HEK293 (cell line): ENCODE results near the gene P2RY11.

ENCODE experiments used
- CTCF ChIA-PET: fragments of 350-600 bp; formaldehyde crosslinking; extraction: SDS; loops from one replicate; lab custom pipeline; 2021; ENCODE audit warnings: antibody characterized with exemption; lab: Yijun Ruan, JAX
- POLR2A ChIA-PET: fragments of 300-600 bp; formaldehyde crosslinking; extraction: SDS; loops from one replicate; lab custom pipeline; 2020; ENCODE audit warnings: antibody characterized with exemption, inconsistent platforms; lab: Yijun Ruan, JAX
- H3K27ac ChIP-seq: fragments of 200-500 bp; sonication (Bioruptor generic); 2 replicates; pipeline ENCODE4 v1.5.1; 2014; ENCODE audit warnings: low read depth, low read length, control low read depth, inconsistent platforms; ENCODE audit errors: extremely low read depth
- H3K36me3 ChIP-seq, 2 experiments: fragments of 200-500 bp in 1 of 2; sonication (Bioruptor generic) in 1 of 2; 1 replicate in 1 of 2; 2 replicates in 1 of 2; pipeline ENCODE4 v1.5.1; 2014 to 2017; ENCODE audit warnings: inconsistent platforms in 2 of 2, low read length in 2 of 2; ENCODE audit not compliant: control insufficient read depth in 2 of 2, insufficient read depth in 1 of 2
- H3K4me1 ChIP-seq: fragments of 200-500 bp; sonication (Bioruptor generic); 2 replicates; pipeline ENCODE4 v1.5.1; 2014; ENCODE audit warnings: mild to moderate bottlenecking, low read length, inconsistent platforms; ENCODE audit not compliant: control insufficient read depth, insufficient read depth
- H3K4me3 ChIP-seq: 2 replicates; pipeline ENCODE4 v1.5.1; 2011; ENCODE audit warnings: low read depth, mild to moderate bottlenecking, control low read depth, low read length, moderate library complexity
- H3K9me3 ChIP-seq: fragments of 200-500 bp; sonication (Bioruptor generic); 2 replicates; pipeline ENCODE4 v1.5.1; 2014; ENCODE audit warnings: low read depth, low read length, inconsistent platforms; ENCODE audit not compliant: control insufficient read depth, insufficient read depth
- BCL11B ChIP-seq: fragments of 450-650 bp; formaldehyde crosslinking; IDR thresholded peaks from 2 replicates; pipeline ENCODE4 v1.5.1; 2016; ENCODE audit warnings: low read depth, missing biosample characterization, missing genetic modification characterization
- GLI2 ChIP-seq: fragments of 450-650 bp; formaldehyde crosslinking; IDR thresholded peaks from 2 replicates; pipeline ENCODE4; 2017; ENCODE audit warnings: missing biosample characterization, missing genetic modification characterization, low read depth, borderline replicate concordance
- GLI4 ChIP-seq: fragments of 450-650 bp; formaldehyde crosslinking; IDR thresholded peaks from 2 replicates; pipeline ENCODE4 v1.5.1; 2016; ENCODE audit warnings: missing biosample characterization, missing genetic modification characterization
- HOXC10 ChIP-seq: sonication (generic); formaldehyde crosslinking; IDR thresholded peaks from 2 replicates; pipeline ENCODE4 v1.8.1; 2023; ENCODE audit warnings: mild to moderate bottlenecking, missing genetic modification reagents
- SP2 ChIP-seq: fragments of 450-650 bp; formaldehyde crosslinking; IDR thresholded peaks from 2 replicates; pipeline ENCODE4 v1.5.1; 2016; ENCODE audit warnings: missing biosample characterization, missing genetic modification characterization
- ZBTB8A ChIP-seq: fragments of 450-650 bp; formaldehyde crosslinking; IDR thresholded peaks from 2 replicates; pipeline ENCODE4 v1.5.1; 2016; ENCODE audit warnings: missing biosample characterization, missing genetic modification characterization
- ZFHX2 ChIP-seq: fragments of 450-650 bp; formaldehyde crosslinking; conservative IDR thresholded peaks from 2 replicates; pipeline ENCODE4 v1.5.1; 2016; ENCODE audit warnings: missing biosample characterization, missing genetic modification characterization
- ZNF121 ChIP-seq: fragments of 450-650 bp; formaldehyde crosslinking; IDR thresholded peaks from 2 replicates; pipeline ENCODE4 v1.5.1; 2016; ENCODE audit warnings: missing biosample characterization, missing genetic modification characterization
- ZNF133 ChIP-seq: fragments of 450-650 bp; formaldehyde crosslinking; IDR thresholded peaks from 2 replicates; pipeline ENCODE4 v1.5.1; 2016; ENCODE audit warnings: missing biosample characterization, missing genetic modification characterization
- ZNF175 ChIP-seq: fragments of 450-650 bp; formaldehyde crosslinking; IDR thresholded peaks from 2 replicates; pipeline ENCODE4 v1.5.1; 2016; ENCODE audit warnings: missing biosample characterization, missing genetic modification characterization
- ZNF2 ChIP-seq: fragments of 450-650 bp; formaldehyde crosslinking; IDR thresholded peaks from 2 replicates; pipeline ENCODE4 v1.5.1; 2016; ENCODE audit warnings: missing biosample characterization, missing genetic modification characterization
- ZNF274 ChIP-seq, 2 experiments: fragments of 200-500 bp in 1 of 2; fragments of 450-650 bp in 1 of 2; sonication (Bioruptor generic) in 1 of 2; formaldehyde crosslinking in 1 of 2; IDR thresholded peaks; 2 replicates each; pipeline versions ENCODE4 v1.5.1 to v1.6.1; 2014 to 2016; ENCODE audit warnings: borderline replicate concordance in 1 of 2, inconsistent platforms in 1 of 2, low read length in 1 of 2, missing biosample characterization in 1 of 2, missing genetic modification characterization in 1 of 2
- ZNF341 ChIP-seq: fragments of 450-650 bp; formaldehyde crosslinking; IDR thresholded peaks from 2 replicates; pipeline ENCODE4; 2016; ENCODE audit warnings: low read depth, missing biosample characterization, missing genetic modification characterization
- ZNF510 ChIP-seq: fragments of 450-650 bp; formaldehyde crosslinking; IDR thresholded peaks from 2 replicates; pipeline ENCODE4 v1.5.1; 2018; ENCODE audit warnings: mild to moderate bottlenecking, missing genetic modification characterization, missing biosample characterization; ENCODE audit not compliant: insufficient replicate concordance
- ZNF561 ChIP-seq: fragments of 450-650 bp; IDR thresholded peaks from 2 replicates; pipeline ENCODE4 v1.5.1; 2018; ENCODE audit warnings: missing biosample characterization, missing genetic modification characterization, borderline replicate concordance
- ZNF623 ChIP-seq: fragments of 450-650 bp; formaldehyde crosslinking; IDR thresholded peaks from 2 replicates; pipeline ENCODE4 v1.5.1; 2016; ENCODE audit warnings: missing biosample characterization, missing genetic modification characterization
- ZNF629 ChIP-seq: fragments of 450-650 bp; formaldehyde crosslinking; IDR thresholded peaks from 2 replicates; pipeline ENCODE4 v1.5.1; 2017; ENCODE audit warnings: missing biosample characterization, missing genetic modification characterization
- ZNF677 ChIP-seq: fragments of 450-650 bp; IDR thresholded peaks from 2 replicates; pipeline ENCODE4 v1.5.0; 2018; ENCODE audit warnings: missing biosample characterization, mild to moderate bottlenecking, missing genetic modification characterization, moderate library complexity
- ZNF76 ChIP-seq: fragments of 450-650 bp; formaldehyde crosslinking; IDR thresholded peaks from 2 replicates; pipeline ENCODE4; 2016; ENCODE audit warnings: low read depth, missing biosample characterization, missing genetic modification characterization, borderline replicate concordance
- ZNF785 ChIP-seq: fragments of 450-650 bp; formaldehyde crosslinking; IDR thresholded peaks from 2 replicates; pipeline ENCODE4 v1.5.1; 2016; ENCODE audit warnings: missing biosample characterization, missing genetic modification characterization
- TF ChIP-seq, protein P1 (sequence below): fragments of 450-650 bp; formaldehyde crosslinking; IDR thresholded peaks from 2 replicates; pipeline ENCODE4 v1.5.1; 2016; ENCODE audit warnings: missing biosample characterization, missing genetic modification characterization
- TF ChIP-seq, protein P2 (sequence below): fragments of 450-650 bp; formaldehyde crosslinking; conservative IDR thresholded peaks from 2 replicates; pipeline ENCODE4 v1.5.1; 2016; ENCODE audit warnings: low read depth, missing biosample characterization, missing genetic modification characterization
- TF ChIP-seq, protein P3 (sequence below): fragments of 450-650 bp; formaldehyde crosslinking; IDR thresholded peaks from 2 replicates; pipeline ENCODE4 v1.5.1; 2016; ENCODE audit warnings: missing biosample characterization, missing genetic modification characterization
- TF ChIP-seq, protein P4 (sequence below): fragments of 450-650 bp; formaldehyde crosslinking; IDR thresholded peaks from 2 replicates; pipeline ENCODE4 v1.5.1; 2016; ENCODE audit warnings: missing biosample characterization, missing genetic modification characterization

Gene P2RY11

DNA sequence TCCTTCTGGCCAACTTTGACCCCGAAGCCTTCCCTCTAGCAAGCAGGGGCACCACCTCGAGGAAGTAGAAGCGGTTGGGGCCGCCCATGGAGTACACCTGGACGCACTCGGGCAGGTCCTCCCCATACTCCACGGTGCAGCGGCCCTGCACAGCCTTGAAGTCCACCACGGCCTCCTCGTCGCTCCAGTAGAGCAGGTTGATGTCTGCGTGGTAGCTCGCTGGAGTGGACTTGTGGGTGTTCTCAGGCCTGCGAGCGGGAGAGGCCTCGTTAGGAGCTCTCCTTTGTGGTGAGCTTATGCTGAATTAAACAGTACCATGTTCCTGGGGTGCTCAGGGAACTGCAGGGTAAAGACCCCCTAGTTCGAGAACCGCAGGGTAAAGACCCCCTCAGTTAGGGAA is 30.5 kb downstream of the P2RY11 start (continued):
- TF ChIP-seq ZFHX2 (tag by site-specific recombination): no peak
- no peak for TF ChIP-seq SP2 (tag by site-specific recombination)
- TF ChIP-seq ZNF677: no peak
- TF ChIP-seq ZNF623: no peak
- TF ChIP-seq ZBTB8A (tag by site-specific recombination): no peak
- no peak for TF ChIP-seq ZNF2

DNA sequence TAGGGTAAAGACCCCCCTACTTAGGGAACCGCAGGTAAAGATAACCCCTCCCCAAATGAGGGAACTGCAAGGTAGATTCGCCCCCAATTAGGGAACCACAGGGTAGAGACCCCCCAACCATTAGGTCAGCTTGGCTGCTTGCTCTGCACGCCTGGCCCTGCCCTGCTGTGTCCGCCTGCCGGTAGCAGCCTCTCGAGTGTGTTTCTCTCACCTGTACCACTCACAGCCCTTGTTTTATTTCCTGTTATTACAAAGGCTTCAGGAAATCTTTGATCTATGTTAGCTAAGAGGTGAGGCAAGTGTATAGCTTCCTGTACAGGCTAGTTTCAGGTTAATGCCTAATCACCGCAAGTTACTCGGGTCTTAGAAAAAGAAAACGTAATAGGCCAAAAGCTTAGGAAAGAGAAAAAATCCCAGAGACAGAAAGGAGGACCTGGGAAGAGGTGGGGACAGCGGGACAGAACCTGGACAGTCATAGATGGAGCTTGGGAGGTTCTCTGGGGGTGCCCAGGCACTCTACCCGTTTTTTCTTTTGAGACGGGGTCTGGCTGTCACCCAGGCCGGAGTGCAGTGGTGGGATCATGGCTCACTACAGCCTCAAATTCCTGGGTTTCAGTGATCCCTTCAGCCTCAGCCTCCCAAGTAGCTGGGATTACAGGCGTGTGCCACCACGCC is 31.3 kb downstream of the P2RY11 start:
- H3K36me3 ChIP-seq: peaks cover 46 to 100% of the 10 kb centered on the region in 2 experiments
- H3K4me1 ChIP-seq: no peaks in the 10 kb centered on the region
- CTCF ChIA-PET: interaction anchor here (1.2 kb wide), 2 partner anchors 21 to 107 kb away, joined by 3 read pairs; no protein-coding TSS in a partner anchor
- no peak overlapping the region for H3K27ac ChIP-seq
- H3K4me3 ChIP-seq: no peak overlapping the region
- no peaks in the 10 kb centered on the region for H3K9me3 ChIP-seq
- POLR2A ChIA-PET: interaction anchor here (0.5 to 0.7 kb wide), 4 partner anchors 10 to 29 kb away, joined by 3 to 4 read pairs (median 3); no protein-coding TSS in a partner anchor
- TF ChIP-seq ZNF785 (tag by site-specific recombination): no peak
- TF ChIP-seq ZNF510 (tag by site-specific recombination): no peak
- no peak for TF ChIP-seq ZNF121
- TF ChIP-seq ZNF341 (tag by site-specific recombination): no peak
- no peak for TF ChIP-seq BCL11B (tag by site-specific recombination)
- no peak for TF ChIP-seq ZNF274 (IDR thresholded peaks at IDR 0.05; ENCODE audit: low read length)
- no peak for TF ChIP-seq ZNF274 (tag by site-specific recombination; IDR thresholded peaks at IDR 0.05; ENCODE audit: borderline replicate concordance)
- TF ChIP-seq ZNF175 (tag by site-specific recombination): no peak
- no peak for TF ChIP-seq GLI4 (tag by site-specific recombination)
- TF ChIP-seq, protein P1, sequence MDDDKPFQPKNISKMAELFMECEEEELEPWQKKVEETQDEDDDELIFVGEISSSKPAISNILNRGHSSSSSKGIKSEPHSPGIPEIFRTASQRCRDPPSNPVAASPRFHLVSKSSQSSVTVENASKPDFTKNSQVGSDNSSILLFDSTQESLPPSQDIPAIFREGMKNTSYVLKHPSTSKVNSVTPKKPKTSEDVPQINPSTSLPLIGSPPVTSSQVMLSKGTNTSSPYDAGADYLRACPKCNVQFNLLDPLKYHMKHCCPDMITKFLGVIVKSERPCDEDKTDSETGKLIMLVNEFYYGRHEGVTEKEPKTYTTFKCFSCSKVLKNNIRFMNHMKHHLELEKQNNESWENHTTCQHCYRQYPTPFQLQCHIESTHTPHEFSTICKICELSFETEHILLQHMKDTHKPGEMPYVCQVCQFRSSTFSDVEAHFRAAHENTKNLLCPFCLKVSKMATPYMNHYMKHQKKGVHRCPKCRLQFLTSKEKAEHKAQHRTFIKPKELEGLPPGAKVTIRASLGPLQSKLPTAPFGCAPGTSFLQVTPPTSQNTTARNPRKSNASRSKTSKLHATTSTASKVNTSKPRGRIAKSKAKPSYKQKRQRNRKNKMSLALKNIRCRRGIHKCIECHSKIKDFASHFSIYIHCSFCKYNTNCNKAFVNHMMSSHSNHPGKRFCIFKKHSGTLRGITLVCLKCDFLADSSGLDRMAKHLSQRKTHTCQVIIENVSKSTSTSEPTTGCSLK (tag by site-specific recombination): no peak
- no peak for TF ChIP-seq ZNF76 (tag by site-specific recombination)
- no peak for TF ChIP-seq ZNF133 (tag by site-specific recombination)
- TF ChIP-seq, protein P2, sequence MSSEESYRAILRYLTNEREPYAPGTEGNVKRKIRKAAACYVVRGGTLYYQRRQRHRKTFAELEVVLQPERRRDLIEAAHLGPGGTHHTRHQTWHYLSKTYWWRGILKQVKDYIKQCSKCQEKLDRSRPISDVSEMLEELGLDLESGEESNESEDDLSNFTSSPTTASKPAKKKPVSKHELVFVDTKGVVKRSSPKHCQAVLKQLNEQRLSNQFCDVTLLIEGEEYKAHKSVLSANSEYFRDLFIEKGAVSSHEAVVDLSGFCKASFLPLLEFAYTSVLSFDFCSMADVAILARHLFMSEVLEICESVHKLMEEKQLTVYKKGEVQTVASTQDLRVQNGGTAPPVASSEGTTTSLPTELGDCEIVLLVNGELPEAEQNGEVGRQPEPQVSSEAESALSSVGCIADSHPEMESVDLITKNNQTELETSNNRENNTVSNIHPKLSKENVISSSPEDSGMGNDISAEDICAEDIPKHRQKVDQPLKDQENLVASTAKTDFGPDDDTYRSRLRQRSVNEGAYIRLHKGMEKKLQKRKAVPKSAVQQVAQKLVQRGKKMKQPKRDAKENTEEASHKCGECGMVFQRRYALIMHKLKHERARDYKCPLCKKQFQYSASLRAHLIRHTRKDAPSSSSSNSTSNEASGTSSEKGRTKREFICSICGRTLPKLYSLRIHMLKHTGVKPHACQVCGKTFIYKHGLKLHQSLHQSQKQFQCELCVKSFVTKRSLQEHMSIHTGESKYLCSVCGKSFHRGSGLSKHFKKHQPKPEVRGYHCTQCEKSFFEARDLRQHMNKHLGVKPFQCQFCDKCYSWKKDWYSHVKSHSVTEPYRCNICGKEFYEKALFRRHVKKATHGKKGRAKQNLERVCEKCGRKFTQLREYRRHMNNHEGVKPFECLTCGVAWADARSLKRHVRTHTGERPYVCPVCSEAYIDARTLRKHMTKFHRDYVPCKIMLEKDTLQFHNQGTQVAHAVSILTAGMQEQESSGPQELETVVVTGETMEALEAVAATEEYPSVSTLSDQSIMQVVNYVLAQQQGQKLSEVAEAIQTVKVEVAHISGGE (tag by site-specific recombination): no peak
- TF ChIP-seq ZNF629 (tag by site-specific recombination): no peak
- TF ChIP-seq HOXC10 (CRISPR knock-in tag): no peak
- no peak for TF ChIP-seq ZNF561 (tag by site-specific recombination)
- TF ChIP-seq GLI2 (tag by site-specific recombination): no peak
- TF ChIP-seq, protein P3, sequence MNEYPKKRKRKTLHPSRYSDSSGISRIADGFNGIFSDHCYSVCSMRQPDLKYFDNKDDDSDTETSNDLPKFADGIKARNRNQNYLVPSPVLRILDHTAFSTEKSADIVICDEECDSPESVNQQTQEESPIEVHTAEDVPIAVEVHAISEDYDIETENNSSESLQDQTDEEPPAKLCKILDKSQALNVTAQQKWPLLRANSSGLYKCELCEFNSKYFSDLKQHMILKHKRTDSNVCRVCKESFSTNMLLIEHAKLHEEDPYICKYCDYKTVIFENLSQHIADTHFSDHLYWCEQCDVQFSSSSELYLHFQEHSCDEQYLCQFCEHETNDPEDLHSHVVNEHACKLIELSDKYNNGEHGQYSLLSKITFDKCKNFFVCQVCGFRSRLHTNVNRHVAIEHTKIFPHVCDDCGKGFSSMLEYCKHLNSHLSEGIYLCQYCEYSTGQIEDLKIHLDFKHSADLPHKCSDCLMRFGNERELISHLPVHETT (tag by site-specific recombination): no peak
- TF ChIP-seq, protein P4, sequence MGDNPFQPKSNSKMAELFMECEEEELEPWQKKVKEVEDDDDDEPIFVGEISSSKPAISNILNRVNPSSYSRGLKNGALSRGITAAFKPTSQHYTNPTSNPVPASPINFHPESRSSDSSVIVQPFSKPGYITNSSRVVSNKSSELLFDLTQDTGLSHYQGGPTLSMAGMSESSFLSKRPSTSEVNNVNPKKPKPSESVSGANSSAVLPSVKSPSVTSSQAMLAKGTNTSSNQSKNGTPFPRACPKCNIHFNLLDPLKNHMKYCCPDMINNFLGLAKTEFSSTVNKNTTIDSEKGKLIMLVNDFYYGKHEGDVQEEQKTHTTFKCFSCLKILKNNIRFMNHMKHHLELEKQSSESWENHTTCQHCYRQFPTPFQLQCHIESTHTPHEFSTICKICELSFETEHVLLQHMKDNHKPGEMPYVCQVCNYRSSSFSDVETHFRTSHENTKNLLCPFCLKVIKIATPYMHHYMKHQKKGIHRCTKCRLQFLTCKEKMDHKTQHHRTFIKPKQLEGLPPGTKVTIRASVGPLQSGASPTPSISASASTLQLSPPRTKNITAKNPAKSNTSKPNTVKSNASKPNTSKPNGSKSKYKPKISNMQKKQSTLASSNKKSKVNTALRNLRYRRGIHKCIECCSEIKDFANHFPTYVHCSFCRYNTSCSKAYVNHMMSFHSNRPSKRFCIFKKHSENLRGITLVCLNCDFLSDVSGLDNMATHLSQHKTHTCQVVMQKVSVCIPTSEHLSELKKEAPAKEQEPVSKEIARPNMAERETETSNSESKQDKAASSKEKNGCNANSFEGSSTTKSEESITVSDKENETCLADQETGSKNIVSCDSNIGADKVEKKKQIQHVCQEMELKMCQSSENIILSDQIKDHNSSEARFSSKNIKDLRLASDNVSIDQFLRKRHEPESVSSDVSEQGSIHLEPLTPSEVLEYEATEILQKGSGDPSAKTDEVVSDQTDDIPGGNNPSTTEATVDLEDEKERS (tag by site-specific recombination): no peak
